ENCODE data around the gene HIVEP2.

DNA sequence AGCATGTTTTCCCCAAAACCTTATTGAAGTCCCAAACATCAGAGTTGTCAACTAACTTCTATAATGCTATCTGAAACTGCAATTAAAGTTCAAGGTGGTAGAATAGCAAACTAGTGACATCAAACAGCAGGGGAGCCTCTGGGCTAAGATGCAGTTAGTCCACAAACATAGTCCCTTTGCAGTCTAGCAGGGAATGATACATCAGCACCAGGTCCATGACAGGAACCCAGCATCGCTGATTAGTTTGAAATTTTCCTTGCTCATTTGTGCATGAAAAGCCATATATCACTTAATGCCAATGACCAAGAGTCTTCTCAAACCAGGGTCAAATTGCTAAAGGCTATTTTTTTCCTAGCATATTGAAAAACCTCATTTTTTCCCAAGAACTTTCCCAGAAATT lies 145.3 kb downstream of the HIVEP2 start:
- TF ChIP-seq, protein P1, sequence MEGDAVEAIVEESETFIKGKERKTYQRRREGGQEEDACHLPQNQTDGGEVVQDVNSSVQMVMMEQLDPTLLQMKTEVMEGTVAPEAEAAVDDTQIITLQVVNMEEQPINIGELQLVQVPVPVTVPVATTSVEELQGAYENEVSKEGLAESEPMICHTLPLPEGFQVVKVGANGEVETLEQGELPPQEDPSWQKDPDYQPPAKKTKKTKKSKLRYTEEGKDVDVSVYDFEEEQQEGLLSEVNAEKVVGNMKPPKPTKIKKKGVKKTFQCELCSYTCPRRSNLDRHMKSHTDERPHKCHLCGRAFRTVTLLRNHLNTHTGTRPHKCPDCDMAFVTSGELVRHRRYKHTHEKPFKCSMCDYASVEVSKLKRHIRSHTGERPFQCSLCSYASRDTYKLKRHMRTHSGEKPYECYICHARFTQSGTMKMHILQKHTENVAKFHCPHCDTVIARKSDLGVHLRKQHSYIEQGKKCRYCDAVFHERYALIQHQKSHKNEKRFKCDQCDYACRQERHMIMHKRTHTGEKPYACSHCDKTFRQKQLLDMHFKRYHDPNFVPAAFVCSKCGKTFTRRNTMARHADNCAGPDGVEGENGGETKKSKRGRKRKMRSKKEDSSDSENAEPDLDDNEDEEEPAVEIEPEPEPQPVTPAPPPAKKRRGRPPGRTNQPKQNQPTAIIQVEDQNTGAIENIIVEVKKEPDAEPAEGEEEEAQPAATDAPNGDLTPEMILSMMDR (conservative IDR thresholded peaks at IDR 0.05; ENCODE audit: low read depth, low read length), result no peak
- no peak for TF ChIP-seq RAD21 (IDR thresholded peaks at IDR 0.05; ENCODE audit: low read length)
- no peak for TF ChIP-seq RFX5 (IDR thresholded peaks at IDR 0.05; ENCODE audit: low read depth, low read length)
- no peak for TF ChIP-seq POLR2A (IDR thresholded peaks at IDR 0.05; ENCODE audit: low read depth, low read length)
- no peak for TF ChIP-seq FOS (IDR thresholded peaks at IDR 0.05; ENCODE audit: low read depth, low read length)
- no peak for TF ChIP-seq NFE2L2 (IDR thresholded peaks at IDR 0.05; ENCODE audit: low read depth, low read length)
- TF ChIP-seq BHLHE40 (IDR thresholded peaks at IDR 0.05; ENCODE audit: low read depth, low read length), result no peak
- TF ChIP-seq CEBPB (IDR thresholded peaks at IDR 0.05; ENCODE audit: low read depth, low read length), result no peak
- TF ChIP-seq, protein P2, sequence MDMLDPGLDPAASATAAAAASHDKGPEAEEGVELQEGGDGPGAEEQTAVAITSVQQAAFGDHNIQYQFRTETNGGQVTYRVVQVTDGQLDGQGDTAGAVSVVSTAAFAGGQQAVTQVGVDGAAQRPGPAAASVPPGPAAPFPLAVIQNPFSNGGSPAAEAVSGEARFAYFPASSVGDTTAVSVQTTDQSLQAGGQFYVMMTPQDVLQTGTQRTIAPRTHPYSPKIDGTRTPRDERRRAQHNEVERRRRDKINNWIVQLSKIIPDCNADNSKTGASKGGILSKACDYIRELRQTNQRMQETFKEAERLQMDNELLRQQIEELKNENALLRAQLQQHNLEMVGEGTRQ (IDR thresholded peaks at IDR 0.05; ENCODE audit: low read depth, low read length), result no peak
- TF ChIP-seq MAFK (IDR thresholded peaks at IDR 0.05; ENCODE audit: low read depth, low read length), result no peak
- TF ChIP-seq CHD1 (IDR thresholded peaks at IDR 0.05; ENCODE audit: low read depth, low read length), result no peak
